ENCODE data around the gene COX10.

COX10 gene

GRCh38 chr17:14245002-14245401, 175.7 kb downstream of the COX10 start:
- DNase-seq: no peak
- no peaks in the 10 kb centered on the region for H3K36me3 ChIP-seq
- no peaks in the 10 kb centered on the region for H3K27me3 ChIP-seq (ENCODE audit: insufficient read depth, low read depth, severe bottlenecking)
- no peak for TF ChIP-seq CTCF (IDR thresholded peaks at IDR 0.05; ENCODE audit: low read depth, low read length)
- no peak overlapping the region for H3K4me3 ChIP-seq (ENCODE audit: low read depth, low read length)
- H3K27ac ChIP-seq: no peak overlapping the region
- no peaks in the 10 kb centered on the region for H3K9me3 ChIP-seq (ENCODE audit: severe bottlenecking)

DNA sequence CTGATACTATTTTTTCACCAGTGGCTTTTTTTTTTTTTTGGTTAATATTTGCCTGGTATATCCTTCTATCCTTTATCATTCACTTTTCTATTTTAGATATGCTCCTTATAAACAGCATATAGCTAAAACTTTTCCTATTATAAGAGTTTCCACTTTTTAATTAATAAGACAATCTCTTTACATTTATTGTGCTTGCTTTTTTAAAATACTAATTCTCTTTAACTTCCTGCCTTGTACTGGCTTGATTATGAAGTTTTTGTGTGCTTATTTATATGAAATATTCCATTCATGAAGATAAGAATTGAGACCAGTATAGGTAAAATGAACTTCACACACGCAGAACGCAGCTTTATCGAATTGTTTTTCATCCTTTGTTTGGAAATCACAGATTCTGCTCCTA, 176.3 kb downstream of the COX10 start:
- no peak for DNase-seq
- no peaks in the 10 kb centered on the region for H3K36me3 ChIP-seq
- no peak overlapping the region for H3K4me3 ChIP-seq (ENCODE audit: low read depth, low read length)
- no peak overlapping the region for H3K27ac ChIP-seq
- H3K9me3 ChIP-seq (ENCODE audit: severe bottlenecking): no peaks in the 10 kb centered on the region
- no peak for TF ChIP-seq CTCF (IDR thresholded peaks at IDR 0.05; ENCODE audit: low read depth, low read length)
- no peaks in the 10 kb centered on the region for H3K27me3 ChIP-seq (ENCODE audit: insufficient read depth, low read depth, severe bottlenecking)

All from WERI-Rb-1 (cell line).